Right cardiac atrium (tissue), 5 donors: ENCODE measurements around the gene MED16. TPM values are rescaled to one million over a fixed set of nuclear protein-coding genes. Genes with fewer than 3 reads are reported as not detected.
"Not testable (repeated sequence)": the region's sequence is repeated elsewhere in the genome, so short reads cannot be mapped to it uniquely, and the experiment has no call there.

Source experiments
- ATAC-seq, 2 donors: fragments of 200-7000 bp; cut with Tn5 transposase; one replicate each; pipeline versions ENCODE4 v1.8.0 to v1.9.1; 2020; ENCODE audit warnings: moderate library complexity in 2 of 2, mild to moderate bottlenecking in 1 of 2
- DNase-seq, 3 donors: peaks; one replicate each; pipeline ENCODE4 v3.0.0-alpha.2; 2020
- H3K27ac ChIP-seq: one replicate; pipeline ENCODE4 v1.5.1; 2013; ENCODE audit warnings: mild to moderate bottlenecking, low read length, control low read depth, moderate library complexity
- H3K27me3 ChIP-seq: one replicate; pipeline ENCODE4 v1.6.1; 2013; ENCODE audit not compliant: control insufficient read depth, insufficient read depth
- H3K4me1 ChIP-seq: one replicate; pipeline ENCODE4 v1.6.1; 2013; ENCODE audit warnings: low read length; ENCODE audit not compliant: control insufficient read depth, insufficient read depth
- H3K4me3 ChIP-seq: one replicate; pipeline ENCODE4 v1.5.1; 2013; ENCODE audit warnings: low read length, control low read depth
- H3K9me3 ChIP-seq: one replicate; pipeline ENCODE4 v1.6.1; 2013; ENCODE audit warnings: low read length; ENCODE audit not compliant: control insufficient read depth
- WGBS: extraction: QIAGEN DNeasy Blood & Tissue Kit; methylation state at CpG from one replicate; pipeline ENCODE4 v1.1.7; 2013; 5-methylcytosine and 5-hydroxymethylcytosine counted together
- intact Hi-C, 4 donors: fragments of 100-400 bp; cut with DNase I; formaldehyde crosslinking; loops; one replicate each; pipeline versions ENCODE4 v1.11.0 to v1.14.0; 2022 to 2023
- polyA plus RNA-seq: library from polyadenylated mRNA; stranded (reverse); fragments of 200-250 nt; gene quantifications from one replicate; pipeline ENCODE4 v1.2.3, GENCODE V29; 2013
- total RNA-seq, 4 donors: library from RNA; stranded (reverse); fragmentation: NEBNext Ultra II Directional; extraction: Animal tissue kit (Norgen Biotek cat#: 25700); gene quantifications; one replicate each; pipeline ENCODE4 v1.2.1, GENCODE V29; 2021
- donor health status: healthy with polysubstance abuse.
- donor health status: DM: no; HTN: yes; CAD: no.
- donor health status: DM: no; HTN: no; CAD: no.
- donor health status: DM: no; HTN: yes; CAD: no; lungs with severe emphysema.
- donor health status: DM: yes; HTN: yes; CAD: no.

MED16 gene
- total and polyA plus RNA-seq, 5 donors, result 21.3 to 28.4 (median 25.0) TPM

- 76% methylated on average over 37 of the region's 37 CpGs for WGBS
- H3K27me3 ChIP-seq, result no peaks in the 10 kb centered on the region
- H3K4me3 ChIP-seq, result no peak overlapping the region
- no peaks in the 10 kb centered on the region for H3K4me1 ChIP-seq
- DNase-seq, result peak in 1 of 3 donors; percentile 44
- intact Hi-C loops, result no loop called here
- H3K9me3 ChIP-seq, result no peaks in the 10 kb centered on the region
- no peak overlapping the region for H3K27ac ChIP-seq
- no peak for ATAC-seq
Measured at GRCh38 chr19:845707-846521, 47.1 kb downstream of the MED16 start.

- Histone ChIP-seq H3K4me1 (no peaks in the 10 kb centered on the region), H3K27me3 (no peaks in the 10 kb centered on the region), H3K27ac (no peak overlapping the region), H3K9me3 (no peaks in the 10 kb centered on the region), H3K4me3 (no peak overlapping the region)
- 48% methylated on average over 11 of the region's 11 CpGs for WGBS
- no peak for DNase-seq
- no peak for ATAC-seq
- intact Hi-C loops, result no loop called here
Measured at GRCh38 chr19:844546-844971, 48.4 kb downstream of the MED16 start.

- H3K27ac ChIP-seq, result no peak overlapping the region
- intact Hi-C loops, result no loop called here
- H3K27me3 ChIP-seq, result no peaks in the 10 kb centered on the region
- ATAC-seq (no peak), DNase-seq (peak in 1 of 3 donors; percentile 56)
- no peaks in the 10 kb centered on the region for H3K4me1 ChIP-seq
- no peaks in the 10 kb centered on the region for H3K9me3 ChIP-seq
- peak overlapping the region; percentile 42 for H3K4me3 ChIP-seq
- 33% methylated on average over 62 of the region's 70 CpGs for WGBS
Measured at GRCh38 chr19:843836-844545, 49.0 kb downstream of the MED16 start.

- no peaks in the 10 kb centered on the region for H3K9me3 ChIP-seq
- H3K4me1 ChIP-seq, result no peaks in the 10 kb centered on the region
- peak; percentile 27 to 67 for ATAC-seq
- intact Hi-C loops, result no loop called here
- H3K27me3 ChIP-seq, result no peaks in the 10 kb centered on the region
- 7% methylated on average over 46 of the region's 46 CpGs for WGBS
- peak in 2 of 3 donors; percentile 80 to 81 for DNase-seq
- no peak overlapping the region for H3K27ac ChIP-seq
- peak overlapping the region; percentile 42 for H3K4me3 ChIP-seq
Measured at GRCh38 chr19:843180-843835, 49.7 kb downstream of the MED16 start.

- H3K27me3 ChIP-seq, DNase-seq, H3K4me3 ChIP-seq, intact Hi-C loops, H3K27ac ChIP-seq, ATAC-seq, H3K4me1 ChIP-seq, H3K9me3 ChIP-seq: not testable (repeated sequence)
- 85% methylated on average over 7 of the region's 7 CpGs for WGBS
Measured at GRCh38 chr19:842802-843179, 50.2 kb downstream of the MED16 start.

GRCh38 chr19:840519-841206 is 52.3 kb downstream of the MED16 start, which contains the start of gene PRTN3:
PRTN3 (plus strand) TSS chr19:840999; CDS start chr19:841009, 10 bp downstream.
- WGBS, result 63% methylated on average over 24 of the region's 24 CpGs
- Histone ChIP-seq H3K4me1 (no peaks in the 10 kb centered on the region), H3K4me3 (no peak within 1 kb of the TSS), H3K9me3 (no peaks in the 10 kb centered on the region), H3K27ac (no peak within 1 kb of the TSS), H3K27me3 (no peaks in the 10 kb centered on the region)
- DNase-seq, result peak in 1 of 3 donors; percentile 58
- ATAC-seq, result peak; percentile 10 to 26
- intact Hi-C loops, result no loop called here

- Histone ChIP-seq H3K27me3 (no peaks in the 10 kb centered on the region), H3K4me3 (no peak overlapping the region), H3K9me3 (no peaks in the 10 kb centered on the region), H3K4me1 (no peaks in the 10 kb centered on the region), H3K27ac (no peak overlapping the region)
- 69% methylated on average over 36 of the region's 36 CpGs for WGBS
- DNase-seq (peak in 1 of 3 donors; percentile 34), ATAC-seq (peak; percentile 73 to 80)
- intact Hi-C loops, result no loop called here
Measured at GRCh38 chr19:835210-835810, 57.7 kb downstream of the MED16 start.

GRCh38 chr19:834216-834615 is 58.8 kb downstream of the MED16 start:
- 60% methylated on average over 24 of the region's 24 CpGs for WGBS
- no peak for DNase-seq
- intact Hi-C loops, result no loop called here
- Histone ChIP-seq H3K27me3 (no peaks in the 10 kb centered on the region), H3K9me3 (no peaks in the 10 kb centered on the region), H3K4me1 (no peaks in the 10 kb centered on the region), H3K4me3 (no peak overlapping the region), H3K27ac (no peak overlapping the region)
- ATAC-seq, result peak in 1 of 2 donors; percentile 7

GRCh38 chr19:831407-832369 is 61.3 kb downstream of the MED16 start:
- DNase-seq (peak in 1 of 3 donors; percentile 43), ATAC-seq (no peak)
- Histone ChIP-seq H3K4me3 (no peak overlapping the region), H3K9me3 (no peaks in the 10 kb centered on the region), H3K27ac (no peak overlapping the region), H3K27me3 (no peaks in the 10 kb centered on the region), H3K4me1 (no peaks in the 10 kb centered on the region)
- 60% methylated on average over 38 of the region's 38 CpGs for WGBS
- intact Hi-C loops, result no loop called here
